HG03039 (cell line): ENCODE data around the gene SSX5.
"Not testable (repeated sequence)": the region's sequence is repeated elsewhere in the genome, so short reads cannot be mapped to it uniquely, and the experiment has no call there.

Source experiments
- ATAC-seq: cut with Tn5 transposase; IDR thresholded peaks from one replicate; pipeline ENCODE4 v1.9.1; 2021; ENCODE audit warnings: mild to moderate bottlenecking, moderate library complexity; ENCODE audit not compliant: unreplicated experiment

Gene SSX5, protein sequence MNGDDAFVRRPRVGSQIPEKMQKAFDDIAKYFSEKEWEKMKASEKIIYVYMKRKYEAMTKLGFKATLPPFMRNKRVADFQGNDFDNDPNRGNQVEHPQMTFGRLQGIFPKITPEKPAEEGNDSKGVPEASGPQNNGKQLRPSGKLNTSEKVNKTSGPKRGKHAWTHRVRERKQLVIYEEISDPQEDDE

DNA sequence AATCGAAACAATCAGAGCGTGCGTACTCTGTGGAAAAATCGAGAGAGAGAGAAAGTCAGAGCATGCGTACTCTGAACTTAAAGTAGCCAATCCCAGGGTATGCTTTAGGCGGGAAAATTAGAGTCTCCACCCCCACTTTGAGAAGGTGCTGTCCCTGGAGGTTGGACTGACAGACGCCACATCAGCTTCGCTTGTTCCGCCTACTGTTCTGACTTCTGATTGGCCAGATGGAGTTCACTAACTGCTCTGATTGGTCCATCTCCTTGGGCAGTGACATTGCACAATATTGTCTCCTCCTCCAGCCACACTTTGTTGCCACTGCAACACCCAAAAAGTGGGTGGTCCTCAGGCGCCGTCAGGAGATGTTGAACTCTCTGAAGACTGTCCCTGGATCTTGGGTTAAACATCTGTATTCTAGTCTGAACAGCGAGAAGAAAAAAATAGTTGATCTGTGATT lies at the start of gene SSX5:
TSS of gene SSX5 (minus strand) at position 51 of the 457 bp plus-strand sequence. CDS start 1,437 bp downstream, outside the sequence.
- no peak for ATAC-seq

DNA sequence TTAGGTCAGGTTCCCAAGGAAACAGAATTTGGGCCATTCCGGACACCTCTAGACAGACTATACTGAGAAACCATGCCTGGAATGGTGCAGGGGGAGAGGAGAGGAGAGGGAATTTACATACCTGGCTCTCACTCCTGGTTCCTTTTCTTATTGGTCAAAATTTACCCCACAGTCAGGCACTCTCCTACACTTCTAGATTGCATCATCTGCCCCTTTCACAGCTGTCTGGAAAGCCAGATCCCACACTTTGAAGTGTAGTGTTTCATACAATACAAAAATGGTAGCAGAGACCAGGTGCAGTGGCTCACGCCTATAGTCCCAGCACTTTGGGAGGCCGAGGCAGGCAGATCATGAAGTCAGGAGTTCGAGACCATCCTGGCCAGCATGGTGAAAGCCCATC lies 27.6 kb upstream of the SSX5 start:
- ATAC-seq = not testable (repeated sequence)

DNA sequence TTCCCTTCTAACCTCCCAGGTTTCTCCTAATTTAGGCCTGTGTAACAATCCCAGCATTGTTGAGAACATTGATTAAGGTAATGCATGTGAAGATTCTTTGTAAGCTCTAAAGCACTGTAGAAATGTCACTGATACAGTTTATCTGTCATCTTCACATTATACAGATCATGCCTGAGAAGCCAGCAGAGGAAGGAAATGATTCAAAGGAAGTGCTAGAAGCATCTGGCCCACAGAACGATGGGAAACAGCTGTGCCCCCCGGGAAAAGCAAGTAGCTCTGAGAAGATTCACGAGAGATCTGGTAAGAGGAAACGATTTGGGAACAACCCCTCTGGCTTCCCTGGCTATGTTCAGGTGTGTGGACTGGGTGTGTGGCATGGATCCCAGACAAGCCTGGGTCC lies 17.7 kb upstream of the SSX5 start:
- ATAC-seq = not testable (repeated sequence)

DNA sequence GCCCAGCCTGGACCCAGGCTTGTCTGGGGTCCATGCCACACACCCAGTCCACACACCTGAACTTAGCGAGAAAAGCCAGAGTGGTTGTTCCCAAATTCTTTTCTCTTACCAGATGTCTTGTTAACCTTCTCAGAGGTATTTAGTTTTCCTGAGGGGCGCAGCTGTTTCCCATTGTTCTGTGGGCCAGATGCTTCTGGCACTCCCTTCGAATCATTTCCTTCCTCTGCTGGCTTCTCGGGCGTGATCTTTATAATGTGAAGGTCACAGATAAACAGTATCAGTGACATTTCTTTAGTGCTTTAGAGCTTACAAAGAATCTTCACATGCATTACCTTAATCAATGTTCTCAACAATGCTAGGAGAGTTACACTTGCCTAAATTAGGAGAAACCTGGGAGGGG lies 6.6 kb downstream of the SSX5 start:
- not testable (repeated sequence) for ATAC-seq

DNA sequence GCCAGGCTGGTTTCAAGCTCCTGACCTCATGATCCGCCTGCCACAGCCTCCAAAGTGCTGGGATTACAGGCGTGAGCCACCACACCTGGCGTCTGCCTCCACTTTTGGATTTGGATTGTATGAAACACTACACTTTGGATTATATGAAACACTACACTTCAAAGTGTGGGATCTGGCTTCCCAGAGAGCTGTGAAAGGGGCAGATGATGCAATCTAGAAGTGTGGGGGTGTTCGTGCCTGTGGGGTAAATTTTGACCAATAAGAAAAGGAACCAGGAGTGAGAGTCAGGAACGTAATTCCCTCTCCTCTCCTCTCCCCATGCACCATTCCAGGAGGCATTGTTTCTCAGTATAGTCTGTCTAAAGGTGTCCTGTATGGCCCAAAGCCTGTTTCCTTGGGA lies 14.7 kb downstream of the SSX5 start:
- ATAC-seq = not testable (repeated sequence)

DNA sequence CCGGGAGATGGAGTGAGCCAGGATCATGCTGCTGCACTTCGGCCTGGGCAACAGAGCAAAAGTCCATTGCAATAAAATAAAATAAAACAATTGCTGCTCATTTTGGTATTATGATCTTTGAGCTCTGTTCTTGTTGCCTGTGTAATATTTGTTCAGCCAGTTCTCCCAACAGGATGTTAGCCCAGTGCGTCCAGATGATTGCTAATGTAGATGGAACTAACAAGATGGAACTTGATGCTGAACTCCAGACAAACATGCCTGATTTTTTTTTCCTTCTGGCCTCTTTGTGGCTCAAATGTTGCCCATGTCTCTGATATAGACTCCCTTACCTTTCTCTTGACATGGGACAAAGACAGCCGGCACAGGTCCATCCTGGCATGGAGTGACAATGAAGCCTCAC lies 15.8 kb downstream of the SSX5 start:
- ATAC-seq = no peak

DNA sequence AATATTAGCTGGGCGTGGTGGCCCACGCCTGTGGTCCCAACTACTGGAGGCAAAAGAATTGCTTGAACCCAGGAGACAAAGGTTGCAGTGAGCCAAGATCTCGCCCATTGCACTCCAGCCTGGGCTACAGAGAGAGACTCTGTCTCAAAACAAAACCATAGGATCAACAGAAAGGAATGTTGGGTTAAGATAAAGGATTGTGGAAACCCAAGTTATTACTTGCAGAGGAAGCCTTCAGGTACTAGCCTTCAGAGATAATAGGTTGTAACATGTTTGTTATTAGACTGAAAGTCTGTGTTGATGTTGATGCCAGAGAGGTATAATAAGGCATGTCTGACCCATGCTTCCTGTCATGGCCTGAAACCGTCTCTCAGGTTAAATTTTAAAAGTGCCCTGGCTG lies 16.9 kb downstream of the SSX5 start:
- ATAC-seq = no peak

DNA sequence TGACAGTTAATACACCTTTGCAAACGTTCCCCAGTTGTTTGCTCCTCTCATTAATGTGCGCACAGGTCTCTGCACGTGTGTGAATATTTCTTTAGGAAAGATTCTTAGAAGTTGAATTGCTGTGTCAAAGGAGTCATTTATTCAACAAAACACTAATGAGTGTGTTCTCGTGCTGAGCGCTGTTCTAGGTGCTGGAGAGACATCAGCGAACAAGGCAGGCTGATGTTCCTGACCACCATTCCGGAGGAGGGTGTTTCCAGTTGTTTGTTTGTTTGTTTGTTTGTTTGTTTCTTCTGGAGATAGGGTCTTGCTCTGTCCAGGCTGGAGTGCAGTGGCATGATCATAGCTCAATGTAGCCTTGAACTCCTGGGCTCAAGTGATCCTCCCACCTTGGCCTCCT lies 30.3 kb downstream of the SSX5 start:
- not testable (repeated sequence) for ATAC-seq

DNA sequence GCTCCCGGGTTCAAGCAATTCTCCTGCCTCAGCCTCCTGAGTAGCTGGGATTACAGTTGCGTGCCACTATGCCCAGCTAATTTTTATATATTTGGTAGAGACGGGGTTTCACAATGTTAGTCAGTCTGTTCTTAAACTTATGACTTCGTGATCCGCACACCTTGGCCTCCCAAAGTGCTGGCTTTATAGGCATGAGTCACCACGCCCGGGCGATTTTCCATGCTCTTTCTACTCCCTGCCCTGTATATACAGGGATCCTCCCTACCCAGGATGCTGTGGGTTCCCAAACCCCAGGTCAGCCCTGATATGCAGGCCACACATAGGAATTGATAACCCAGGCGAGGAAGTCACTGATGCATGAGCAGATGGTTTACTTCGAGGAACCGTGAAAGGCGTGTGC lies 31.4 kb downstream of the SSX5 start:
- no peak for ATAC-seq

DNA sequence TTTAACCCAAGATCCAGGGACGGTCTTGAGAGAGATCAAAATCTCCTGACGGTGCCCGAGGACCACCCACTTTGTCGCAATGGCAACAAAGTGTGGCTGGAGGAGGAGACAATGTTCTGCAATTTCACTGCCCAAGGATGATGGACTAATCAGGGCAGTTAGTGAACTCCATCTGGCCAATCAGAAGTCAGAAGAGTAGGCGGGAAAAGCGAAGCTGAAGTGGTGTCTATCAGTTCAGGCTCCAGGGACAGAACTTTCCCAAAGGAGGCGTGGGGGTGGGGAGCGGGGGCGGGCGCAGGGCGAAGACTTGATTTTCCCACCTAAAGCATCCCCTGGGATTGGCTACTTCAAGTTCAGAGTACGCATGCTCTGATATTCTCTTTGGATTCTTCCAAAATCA lies 40.6 kb downstream of the SSX5 start:
- ATAC-seq = no peak

DNA sequence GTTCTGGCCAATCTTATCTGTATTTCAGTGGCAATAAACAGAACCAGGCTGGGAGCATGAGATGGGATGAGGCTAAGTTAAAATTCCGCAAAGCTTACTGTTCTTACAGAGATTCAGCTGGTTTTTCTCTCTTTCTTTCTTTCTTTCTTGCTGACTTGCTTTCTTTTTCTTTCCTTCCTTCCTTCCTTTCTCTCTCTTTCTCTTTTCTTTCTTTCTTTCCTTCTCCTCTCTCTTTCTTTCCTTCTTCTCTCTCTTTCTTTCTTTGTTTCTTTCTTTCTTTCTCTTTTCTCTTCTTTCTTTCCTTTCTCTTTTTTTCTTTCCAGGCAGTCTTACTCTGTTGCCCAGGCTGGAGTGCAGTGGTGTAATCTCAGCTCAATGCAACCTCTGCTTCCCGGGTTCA lies 41.8 kb downstream of the SSX5 start:
- no peak for ATAC-seq

DNA sequence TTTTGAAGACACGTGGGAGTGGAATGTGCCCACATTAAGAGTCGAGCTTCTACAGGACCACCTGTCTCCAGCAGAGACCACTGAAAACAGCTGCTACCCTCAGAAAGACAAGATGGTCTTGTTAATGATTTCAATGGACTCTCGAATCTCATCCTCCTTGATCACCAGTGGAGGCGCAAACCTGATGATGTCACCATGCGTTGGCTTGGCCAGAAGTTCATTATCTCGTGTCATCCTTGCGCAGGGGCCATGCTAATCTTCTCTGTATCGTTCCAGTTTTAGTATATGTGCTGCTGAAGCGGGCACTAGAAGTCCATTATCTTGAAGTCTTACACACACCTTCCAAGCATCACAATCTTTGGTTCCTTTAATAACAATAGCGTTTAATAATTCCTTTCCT lies 42.8 kb downstream of the SSX5 start:
- no peak for ATAC-seq

DNA sequence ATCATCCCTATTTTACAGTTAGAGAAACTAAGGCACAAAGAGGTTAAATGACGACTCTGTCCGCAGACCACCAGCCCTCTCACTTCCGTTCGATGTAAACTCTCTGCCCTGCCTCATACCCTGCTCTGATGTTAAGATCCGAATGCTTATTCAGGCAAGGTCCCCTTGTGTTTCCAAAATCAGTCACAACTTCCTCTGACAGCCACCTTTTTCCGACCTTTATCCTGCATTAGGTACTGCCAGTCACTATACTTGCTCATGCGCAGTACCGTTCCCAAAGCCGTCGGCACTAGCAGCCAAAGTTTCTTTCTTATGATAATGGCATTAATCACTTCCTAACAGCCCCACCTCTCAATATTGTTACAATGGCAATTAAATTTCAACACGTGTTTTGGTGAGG lies 53.9 kb downstream of the SSX5 start:
- not testable (repeated sequence) for ATAC-seq

DNA sequence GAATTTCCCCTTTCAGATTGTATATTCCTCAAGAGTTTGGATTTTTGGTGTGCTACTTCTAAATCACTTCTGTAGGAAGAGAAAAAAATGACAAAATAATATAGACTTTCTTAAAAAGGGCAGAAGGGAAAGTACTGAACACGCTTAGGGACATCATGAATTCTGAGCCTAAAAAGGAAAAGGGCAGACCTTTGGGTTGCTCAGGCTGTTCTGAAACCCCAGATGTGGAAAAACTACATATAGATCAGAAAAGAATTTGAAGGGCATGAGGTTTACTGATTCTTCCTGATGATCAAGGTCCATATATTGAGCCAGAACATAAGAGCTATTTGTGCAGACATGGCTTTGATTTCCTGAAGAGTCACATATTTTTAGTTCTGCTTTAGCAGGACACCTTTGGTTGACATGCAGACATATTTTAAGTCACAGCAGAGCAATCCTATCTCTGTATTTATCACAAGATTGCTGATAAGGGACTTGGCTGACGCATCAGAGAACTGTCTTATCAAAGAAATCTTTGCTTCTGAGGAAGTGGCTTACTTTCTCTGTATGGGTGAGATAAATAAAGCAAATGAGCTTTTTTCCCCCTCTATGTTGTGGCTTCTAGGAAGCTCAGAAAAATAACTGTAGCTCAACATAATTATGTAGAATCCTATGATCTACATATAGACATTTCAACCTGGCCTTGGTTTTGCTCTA lies 54.6 kb downstream of the SSX5 start:
- not testable (repeated sequence) for ATAC-seq

DNA sequence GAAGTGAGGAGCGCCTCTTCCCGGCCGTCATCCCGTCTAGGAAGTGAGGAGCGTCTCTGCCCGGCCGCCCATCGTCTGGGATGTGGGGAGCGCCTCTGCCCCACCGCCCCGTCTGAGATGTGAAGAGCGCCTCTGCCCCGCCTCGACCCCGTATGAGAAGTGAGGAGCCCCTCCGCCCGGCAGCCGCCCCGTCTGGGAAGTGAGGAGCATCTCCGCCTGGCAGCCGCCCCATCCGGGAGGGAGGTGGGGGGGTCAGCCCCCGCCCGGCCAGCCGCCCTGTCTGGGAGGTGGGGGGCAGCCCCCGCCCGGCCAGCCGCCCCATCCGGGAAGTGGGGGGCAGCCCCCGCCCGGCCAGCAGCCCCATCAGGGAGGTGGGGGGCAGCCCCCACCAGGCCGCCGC lies 57.5 kb downstream of the SSX5 start:
- not testable (repeated sequence) for ATAC-seq
